Measurements from ENCODE around the gene MITF.

Gene MITF

GRCh38 chr3:69723389-69723788 lies 15.9 kb upstream of the MITF start:
- no peak for TF ChIP-seq CTCF (IDR thresholded peaks at IDR 0.05; ENCODE audit: low read depth, low read length, missing control alignments)
- in situ Hi-C loops (cut with HindIII; ENCODE audit: low sequenced_read_pairs), result no loop called here
- no peak overlapping the region for H3K4me3 ChIP-seq (ENCODE audit: low read depth, low read length)
- DNase-seq (ENCODE audit: low read depth), result no peak

- no peak overlapping the region for H3K4me3 ChIP-seq (ENCODE audit: low read depth, low read length)
- in situ Hi-C loops (cut with HindIII; ENCODE audit: low sequenced_read_pairs), result no loop called here
- no peak for TF ChIP-seq CTCF (IDR thresholded peaks at IDR 0.05; ENCODE audit: low read depth, low read length, missing control alignments)
- DNase-seq (ENCODE audit: low read depth), result no peak
These were observed 14.4 kb upstream of the MITF start for GRCh38 chr3:69724722-69725435.

- no peak for TF ChIP-seq CTCF (IDR thresholded peaks at IDR 0.05; ENCODE audit: low read depth, low read length, missing control alignments)
- no peak overlapping the region for H3K4me3 ChIP-seq (ENCODE audit: low read depth, low read length)
- DNase-seq (ENCODE audit: low read depth), result no peak
- in situ Hi-C loops (cut with HindIII; ENCODE audit: low sequenced_read_pairs), result no loop called here
These were observed 13.2 kb upstream of the MITF start for GRCh38 chr3:69725994-69726571.

- no peak overlapping the region for H3K4me3 ChIP-seq (ENCODE audit: low read depth, low read length)
- no peak for TF ChIP-seq CTCF (IDR thresholded peaks at IDR 0.05; ENCODE audit: low read depth, low read length, missing control alignments)
- DNase-seq (ENCODE audit: low read depth), result no peak
- in situ Hi-C loops (cut with HindIII; ENCODE audit: low sequenced_read_pairs), result no loop called here
These were observed 9.9 kb upstream of the MITF start for GRCh38 chr3:69729147-69729919.

GRCh38 chr3:69731080-69731479 lies 8.2 kb upstream of the MITF start:
- H3K4me3 ChIP-seq (ENCODE audit: low read depth, low read length), result no peak overlapping the region
- no peak for DNase-seq (ENCODE audit: low read depth)
- in situ Hi-C loops (cut with HindIII; ENCODE audit: low sequenced_read_pairs), result no loop called here
- TF ChIP-seq CTCF (IDR thresholded peaks at IDR 0.05; ENCODE audit: low read depth, low read length, missing control alignments), result no peak

- no peak overlapping the region for H3K4me3 ChIP-seq (ENCODE audit: low read depth, low read length)
- in situ Hi-C loops (cut with HindIII; ENCODE audit: low sequenced_read_pairs), result no loop called here
- DNase-seq (ENCODE audit: low read depth), result no peak
- TF ChIP-seq CTCF (IDR thresholded peaks at IDR 0.05; ENCODE audit: low read depth, low read length, missing control alignments), result no peak
These were observed 3.4 kb upstream of the MITF start for GRCh38 chr3:69735893-69736292.
